Smooth muscle cell (in vitro differentiated cells): ENCODE measurements around the gene FRMD4A. TPM values are rescaled to one million over a fixed set of nuclear protein-coding genes. Genes with fewer than 3 reads are reported as not detected.

ENCODE experiments used
- DNase-seq: peaks from one replicate; lab custom pipeline; 2025; ENCODE audit not compliant: unreplicated experiment; lab: John Stamatoyannopoulos, UW
- H2AFZ ChIP-seq: fragments of 200-600 bp; sonication (generic); 2 replicates; pipeline ENCODE4 v1.6.0; 2016; ENCODE audit warnings: antibody characterized with exemption, low read depth, mild to moderate bottlenecking
- H3F3A ChIP-seq: fragments of 200-600 bp; sonication (generic); 2 replicates; pipeline ENCODE4 v1.6.0; 2017; ENCODE audit warnings: antibody characterized with exemption, low read depth
- H3K27ac ChIP-seq: fragments of 200-600 bp; sonication (generic); 2 replicates; pipeline ENCODE4 v1.5.1; 2016; ENCODE audit warnings: low read depth, mild to moderate bottlenecking
- H3K27me3 ChIP-seq: fragments of 200-600 bp; sonication (generic); 2 replicates; pipeline ENCODE4 v1.6.1; 2016; ENCODE audit warnings: low read depth, mild to moderate bottlenecking
- H3K36me3 ChIP-seq: fragments of 200-600 bp; sonication (generic); 2 replicates; pipeline ENCODE4 v1.5.1; 2016; ENCODE audit warnings: low read depth
- H3K4me1 ChIP-seq: fragments of 200-600 bp; sonication (generic); 2 replicates; pipeline ENCODE4 v1.5.1; 2016; ENCODE audit warnings: low read depth
- H3K4me2 ChIP-seq: fragments of 200-600 bp; sonication (generic); 2 replicates; pipeline ENCODE4 v1.6.0; 2016; ENCODE audit warnings: mild to moderate bottlenecking
- H3K4me3 ChIP-seq: fragments of 200-600 bp; sonication (generic); 2 replicates; pipeline ENCODE4 v1.5.1; 2016; ENCODE audit warnings: mild to moderate bottlenecking
- H3K79me2 ChIP-seq: fragments of 200-600 bp; sonication (generic); 2 replicates; pipeline ENCODE4 v1.6.0; 2016; ENCODE audit warnings: low read depth, mild to moderate bottlenecking
- H3K9ac ChIP-seq: fragments of 200-600 bp; sonication (generic); 2 replicates; pipeline ENCODE4 v1.6.0; 2016; ENCODE audit warnings: low read depth
- H3K9me3 ChIP-seq: fragments of 200-600 bp; sonication (generic); replicated peaks from 2 replicates; pipeline ENCODE4 v1.5.1; 2016; ENCODE audit warnings: low read depth
- H4K20me1 ChIP-seq: fragments of 200-600 bp; sonication (generic); 2 replicates; pipeline ENCODE4 v1.6.0; 2016; ENCODE audit warnings: low read depth
- WGBS: methylation state at CpG from one replicate; pipeline ENCODE4 v1.1.7; 2016; ENCODE audit warnings: low lambda C conversion rate; 5-methylcytosine and 5-hydroxymethylcytosine counted together
- polyA plus RNA-seq: library from polyadenylated mRNA; unstranded; fragments of >200 nt; fragmentation: Nextera tagmentation; extraction: Ambion mirVana; gene quantifications from 2 replicates; pipeline ENCODE4 v1.2.1, GENCODE V29; 2016
- total RNA-seq: library from RNA; depleted of rRNA; stranded (reverse); fragments of >200 nt; gene quantifications from 2 replicates; pipeline ENCODE4 v1.2.3, GENCODE V29; 2014
- TF ChIP-seq, protein P1 (sequence below): fragments of 200-600 bp; sonication (generic); IDR thresholded peaks from 2 replicates; pipeline ENCODE4 v1.5.1; 2017; ENCODE audit warnings: borderline replicate concordance, mild to moderate bottlenecking, antibody characterized with exemption; ENCODE audit not compliant: insufficient read depth, poor library complexity, severe bottlenecking

FRMD4A gene
- total and polyA plus RNA-seq, 2 experiments from 2014 or later, result 3.0 to 5.4 TPM

DNA sequence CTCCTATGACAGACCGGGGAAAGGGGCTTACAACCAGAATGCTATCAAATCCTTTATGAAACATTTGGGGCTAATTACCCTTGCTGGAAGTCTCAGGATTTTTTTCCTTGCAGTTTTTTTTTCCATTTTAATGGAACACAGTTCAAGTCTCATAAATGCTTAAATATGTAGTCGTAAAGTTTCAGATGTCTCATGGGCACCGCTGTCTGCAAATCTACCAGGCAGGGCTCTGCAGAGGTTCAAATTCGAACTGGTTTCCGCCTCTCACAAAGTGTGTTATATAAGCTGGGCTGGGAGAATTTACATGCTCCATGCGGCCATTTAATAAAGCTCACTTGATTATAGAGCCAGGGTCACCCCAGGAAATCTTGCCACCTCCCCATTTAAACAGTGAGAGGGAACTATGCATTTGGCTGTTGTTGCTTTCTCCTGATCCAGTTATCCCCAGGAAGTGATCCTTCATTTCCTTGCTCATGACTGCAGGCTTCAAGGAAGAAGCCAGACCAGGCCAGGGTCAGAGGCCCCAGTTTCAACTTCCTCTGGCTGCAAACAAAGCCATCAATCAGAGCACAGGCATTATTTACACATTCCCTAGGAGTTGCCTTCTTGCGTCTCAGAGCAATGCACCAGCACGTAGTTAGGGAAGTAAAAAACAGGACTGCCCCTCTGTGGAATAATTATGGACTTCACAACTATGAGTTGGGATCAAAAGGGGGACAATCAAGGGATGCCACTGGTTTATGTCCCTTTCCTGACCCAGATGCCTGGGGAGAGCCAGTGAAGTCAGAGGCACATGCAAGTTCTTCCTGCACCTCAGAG is 385.1 kb downstream of the FRMD4A start:
- Histone ChIP-seq H3K36me3 (no peaks in the 10 kb centered on the region), H3K9ac (no peak overlapping the region), H3K9me3 (no peaks in the 10 kb centered on the region), H3K4me1 (no peaks in the 10 kb centered on the region), H3K4me3 (no peak overlapping the region), H3K27ac (no peak overlapping the region), H3K79me2 (no peaks in the 10 kb centered on the region), H4K20me1 (no peaks in the 10 kb centered on the region), H2AFZ (no peak overlapping the region), H3K27me3 (peaks cover 3% of the 10 kb centered on the region), H3F3A (no peaks in the 10 kb centered on the region), H3K4me2 (no peak overlapping the region)
- TF ChIP-seq, protein P1, sequence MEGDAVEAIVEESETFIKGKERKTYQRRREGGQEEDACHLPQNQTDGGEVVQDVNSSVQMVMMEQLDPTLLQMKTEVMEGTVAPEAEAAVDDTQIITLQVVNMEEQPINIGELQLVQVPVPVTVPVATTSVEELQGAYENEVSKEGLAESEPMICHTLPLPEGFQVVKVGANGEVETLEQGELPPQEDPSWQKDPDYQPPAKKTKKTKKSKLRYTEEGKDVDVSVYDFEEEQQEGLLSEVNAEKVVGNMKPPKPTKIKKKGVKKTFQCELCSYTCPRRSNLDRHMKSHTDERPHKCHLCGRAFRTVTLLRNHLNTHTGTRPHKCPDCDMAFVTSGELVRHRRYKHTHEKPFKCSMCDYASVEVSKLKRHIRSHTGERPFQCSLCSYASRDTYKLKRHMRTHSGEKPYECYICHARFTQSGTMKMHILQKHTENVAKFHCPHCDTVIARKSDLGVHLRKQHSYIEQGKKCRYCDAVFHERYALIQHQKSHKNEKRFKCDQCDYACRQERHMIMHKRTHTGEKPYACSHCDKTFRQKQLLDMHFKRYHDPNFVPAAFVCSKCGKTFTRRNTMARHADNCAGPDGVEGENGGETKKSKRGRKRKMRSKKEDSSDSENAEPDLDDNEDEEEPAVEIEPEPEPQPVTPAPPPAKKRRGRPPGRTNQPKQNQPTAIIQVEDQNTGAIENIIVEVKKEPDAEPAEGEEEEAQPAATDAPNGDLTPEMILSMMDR, result no peak
- 63% methylated on average over 8 of the region's 8 CpGs for WGBS
- no peak for DNase-seq

DNA sequence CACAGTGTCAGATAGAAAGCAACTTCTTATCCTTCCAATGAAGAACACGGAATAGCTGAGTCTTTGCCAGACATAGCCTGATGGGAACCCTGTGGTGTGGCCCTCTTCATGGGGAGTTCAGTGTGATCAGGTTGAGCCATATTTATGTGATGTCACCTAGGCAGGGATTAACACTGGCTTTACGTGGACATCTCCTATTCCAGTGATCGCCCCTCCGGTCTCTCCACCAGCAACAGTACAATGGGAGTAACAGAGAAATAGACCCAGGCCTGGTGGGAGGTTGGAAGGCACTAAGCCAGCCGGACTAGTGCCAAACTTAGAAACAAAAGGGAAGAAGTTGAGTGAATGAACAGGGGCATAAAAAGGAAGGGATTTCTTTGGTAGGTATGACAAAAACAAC is 385.9 kb downstream of the FRMD4A start:
- Histone ChIP-seq H2AFZ (no peak overlapping the region), H3K4me3 (no peak overlapping the region), H3K9ac (no peak overlapping the region), H4K20me1 (no peaks in the 10 kb centered on the region), H3K27ac (no peak overlapping the region), H3K9me3 (no peaks in the 10 kb centered on the region), H3F3A (no peaks in the 10 kb centered on the region), H3K36me3 (no peaks in the 10 kb centered on the region), H3K4me2 (no peak overlapping the region), H3K79me2 (no peaks in the 10 kb centered on the region), H3K4me1 (no peaks in the 10 kb centered on the region), H3K27me3 (peaks cover 11% of the 10 kb centered on the region)
- 87% methylated on average over 5 of the region's 5 CpGs for WGBS
- TF ChIP-seq, protein P1, result no peak
- DNase-seq, result no peak

DNA sequence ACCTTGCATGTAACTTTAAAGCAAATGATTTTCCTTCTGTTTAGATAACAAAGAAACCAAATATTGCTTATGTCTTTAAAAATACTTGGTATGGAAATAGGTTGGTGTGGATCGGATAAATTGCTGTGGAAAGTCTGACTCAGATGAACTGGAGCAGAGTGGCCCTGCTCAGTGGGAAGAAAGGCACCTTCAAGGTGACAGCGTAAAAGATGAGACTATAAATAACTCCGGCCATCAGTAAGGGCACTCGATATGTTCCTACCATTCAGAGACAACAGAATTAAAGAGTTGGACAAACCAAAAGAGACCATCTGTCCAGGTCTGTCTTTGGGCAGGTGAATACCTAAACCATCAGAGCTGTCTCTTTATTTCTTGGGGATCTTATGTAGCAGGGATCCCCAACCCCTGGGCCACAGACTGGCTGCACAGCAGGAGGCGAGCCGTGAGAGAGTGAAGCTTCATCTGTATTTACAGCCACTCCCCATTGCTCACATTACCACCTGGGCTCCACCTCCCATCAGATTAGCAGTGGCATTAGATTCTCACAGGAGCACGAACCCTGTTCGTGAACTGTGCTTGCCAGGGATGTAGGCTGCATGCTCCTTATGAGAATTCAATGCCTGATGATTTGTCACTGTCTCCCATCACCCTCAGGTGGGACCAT is 386.9 kb downstream of the FRMD4A start:
- Histone ChIP-seq H3K27me3 (peaks cover 20% of the 10 kb centered on the region), H3K4me1 (no peaks in the 10 kb centered on the region), H3K27ac (no peak overlapping the region), H3K4me3 (no peak overlapping the region), H3K4me2 (no peak overlapping the region), H3K36me3 (no peaks in the 10 kb centered on the region), H3F3A (no peaks in the 10 kb centered on the region), H3K9me3 (no peaks in the 10 kb centered on the region), H3K9ac (no peak overlapping the region), H2AFZ (no peak overlapping the region), H3K79me2 (no peaks in the 10 kb centered on the region), H4K20me1 (no peaks in the 10 kb centered on the region)
- TF ChIP-seq, protein P1, result no peak
- 88% methylated on average over 8 of the region's 8 CpGs for WGBS
- DNase-seq, result no peak
